ENCODE data around the gene CAMSAP3.

DNA sequence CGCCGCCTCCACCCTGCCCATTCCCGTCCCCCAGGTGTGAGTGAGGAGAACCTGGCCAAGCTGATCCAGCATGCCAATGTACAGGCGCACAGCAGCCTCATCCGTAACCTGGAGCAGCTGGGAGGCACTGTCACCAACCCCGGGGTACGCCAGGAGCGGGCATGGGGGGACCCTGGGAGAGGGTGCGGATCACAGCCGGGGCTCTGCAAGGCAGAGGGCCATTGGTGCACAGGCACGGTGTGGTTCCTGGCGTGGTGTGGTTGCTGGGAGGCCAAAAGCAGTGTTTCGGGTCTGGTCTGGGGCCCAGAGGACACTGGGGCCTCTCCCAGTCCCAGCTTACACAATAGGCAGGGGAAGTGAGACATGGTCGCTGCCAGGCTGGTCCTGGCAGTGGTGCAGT is 49.5 kb downstream of the CAMSAP3 start:
- TF ChIP-seq POLR2AphosphoS5 (IDR thresholded peaks at IDR 0.05), result no peak
- TF ChIP-seq, protein P1, sequence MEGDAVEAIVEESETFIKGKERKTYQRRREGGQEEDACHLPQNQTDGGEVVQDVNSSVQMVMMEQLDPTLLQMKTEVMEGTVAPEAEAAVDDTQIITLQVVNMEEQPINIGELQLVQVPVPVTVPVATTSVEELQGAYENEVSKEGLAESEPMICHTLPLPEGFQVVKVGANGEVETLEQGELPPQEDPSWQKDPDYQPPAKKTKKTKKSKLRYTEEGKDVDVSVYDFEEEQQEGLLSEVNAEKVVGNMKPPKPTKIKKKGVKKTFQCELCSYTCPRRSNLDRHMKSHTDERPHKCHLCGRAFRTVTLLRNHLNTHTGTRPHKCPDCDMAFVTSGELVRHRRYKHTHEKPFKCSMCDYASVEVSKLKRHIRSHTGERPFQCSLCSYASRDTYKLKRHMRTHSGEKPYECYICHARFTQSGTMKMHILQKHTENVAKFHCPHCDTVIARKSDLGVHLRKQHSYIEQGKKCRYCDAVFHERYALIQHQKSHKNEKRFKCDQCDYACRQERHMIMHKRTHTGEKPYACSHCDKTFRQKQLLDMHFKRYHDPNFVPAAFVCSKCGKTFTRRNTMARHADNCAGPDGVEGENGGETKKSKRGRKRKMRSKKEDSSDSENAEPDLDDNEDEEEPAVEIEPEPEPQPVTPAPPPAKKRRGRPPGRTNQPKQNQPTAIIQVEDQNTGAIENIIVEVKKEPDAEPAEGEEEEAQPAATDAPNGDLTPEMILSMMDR (IDR thresholded peaks at IDR 0.05), result no peak
- no peak for TF ChIP-seq POLR2A (IDR thresholded peaks at IDR 0.05)

All from prostate gland (tissue), 2 donors.